HepG2 (cell line): ENCODE data around the gene ITGAE. TPM values are rescaled to one million over a fixed set of nuclear protein-coding genes. Genes with fewer than 3 reads are reported as not detected.

Experiments
- ATF4 ChIP-seq, 2 experiments: fragments of 450-650 bp in 1 of 2; sonication (generic) in 1 of 2; formaldehyde crosslinking; IDR thresholded peaks; 2 replicates each; pipeline versions ENCODE4 v1.5.0 to v1.8.0; 2020 to 2022; ENCODE audit warnings: mild to moderate bottlenecking in 1 of 2, missing genetic modification reagents in 1 of 2
- E2F1 ChIP-seq: sonication (generic); formaldehyde crosslinking; IDR thresholded peaks from 2 replicates; pipeline ENCODE4 v1.5.0; 2020; ENCODE audit warnings: missing genetic modification reagents
- ELF1 ChIP-seq: sonication (generic); formaldehyde crosslinking; IDR thresholded peaks from 2 replicates; pipeline ENCODE4 v1.4.0; 2020; ENCODE audit warnings: missing genetic modification reagents
- FOXM1 ChIP-seq: sonication (generic); formaldehyde crosslinking; IDR thresholded peaks from 2 replicates; pipeline ENCODE4 v1.5.0; 2020; ENCODE audit warnings: missing genetic modification reagents
- NAIF1 ChIP-seq: sonication (generic); formaldehyde crosslinking; IDR thresholded peaks from 2 replicates; pipeline ENCODE4 v1.5.0; 2020; ENCODE audit warnings: mild to moderate bottlenecking, missing genetic modification reagents, borderline replicate concordance
- NFE2L2 ChIP-seq: fragments of 150-350 bp; IDR thresholded peaks from 2 replicates; pipeline ENCODE4 v1.6.1; 2014; ENCODE audit warnings: low read length
- PHF5A ChIP-seq: IDR thresholded peaks from one replicate; pipeline ENCODE4 v1.6.1; 2018; ENCODE audit warnings: low read depth, missing genetic modification reagents; ENCODE audit not compliant: unreplicated experiment
- POGK ChIP-seq: sonication (generic); formaldehyde crosslinking; conservative IDR thresholded peaks from 2 replicates; pipeline ENCODE4 v1.8.0; 2022; ENCODE audit warnings: mild to moderate bottlenecking, moderate library complexity, missing genetic modification reagents
- PRMT3 ChIP-seq: sonication (generic); formaldehyde crosslinking; IDR thresholded peaks from 2 replicates; pipeline ENCODE4 v1.8.1; 2022; ENCODE audit warnings: low read depth, mild to moderate bottlenecking, moderate library complexity, missing genetic modification reagents, borderline replicate concordance
- SIN3B ChIP-seq: fragments of 150-350 bp; IDR thresholded peaks from 2 replicates; pipeline ENCODE4 v1.6.1; 2014; ENCODE audit warnings: low read length
- SIX1 ChIP-seq: sonication (generic); formaldehyde crosslinking; IDR thresholded peaks from 2 replicates; pipeline ENCODE4 v1.4.0; 2020; ENCODE audit warnings: missing genetic modification reagents, borderline replicate concordance
- SP140L ChIP-seq: sonication (generic); formaldehyde crosslinking; IDR thresholded peaks from 2 replicates; pipeline ENCODE4 v1.4.0; 2020; ENCODE audit warnings: missing genetic modification reagents, borderline replicate concordance
- TBL1XR1 ChIP-seq: fragments of 150-350 bp; IDR thresholded peaks from 2 replicates; pipeline ENCODE4 v1.6.1; 2014; ENCODE audit warnings: borderline replicate concordance, low read length; ENCODE audit not compliant: partially characterized antibody
- TBX2 ChIP-seq: sonication (generic); formaldehyde crosslinking; IDR thresholded peaks from 2 replicates; pipeline ENCODE4 v1.5.0; 2020; ENCODE audit warnings: missing genetic modification reagents, mild to moderate bottlenecking, borderline replicate concordance
- THAP11 ChIP-seq: IDR thresholded peaks from 2 replicates; pipeline ENCODE4 v1.6.1; 2016; ENCODE audit warnings: missing biosample characterization, missing genetic modification reagents
- ZBTB49 ChIP-seq: sonication (generic); formaldehyde crosslinking; IDR thresholded peaks from 2 replicates; pipeline ENCODE4 v1.4.0; 2020; ENCODE audit warnings: missing genetic modification reagents, borderline replicate concordance
- ZFP1 ChIP-seq: IDR thresholded peaks from 2 replicates; pipeline ENCODE4 v1.6.1; 2016
- ZNF101 ChIP-seq: sonication (generic); formaldehyde crosslinking; IDR thresholded peaks from 2 replicates; pipeline ENCODE4 v1.4.0; 2020; ENCODE audit warnings: mild to moderate bottlenecking, low read depth, missing genetic modification reagents, borderline replicate concordance
- ZNF12 ChIP-seq: sonication (generic); formaldehyde crosslinking; IDR thresholded peaks from 2 replicates; pipeline ENCODE4 v1.5.0; 2020; ENCODE audit warnings: missing genetic modification reagents
- ZNF143 ChIP-seq: sonication (generic); formaldehyde crosslinking; IDR thresholded peaks from 2 replicates; pipeline ENCODE4 v1.4.0; 2020; ENCODE audit warnings: missing genetic modification reagents
- ZNF501 ChIP-seq: sonication (generic); formaldehyde crosslinking; IDR thresholded peaks from 2 replicates; pipeline ENCODE4 v1.5.1; 2020; ENCODE audit warnings: mild to moderate bottlenecking, moderate library complexity, missing genetic modification reagents
- ZNF510 ChIP-seq: sonication (generic); formaldehyde crosslinking; IDR thresholded peaks from 2 replicates; pipeline ENCODE4 v1.4.0; 2020; ENCODE audit warnings: low read depth, mild to moderate bottlenecking, missing genetic modification reagents
- ZNF724P ChIP-seq: sonication (generic); formaldehyde crosslinking; IDR thresholded peaks from 2 replicates; pipeline ENCODE4 v1.8.0; 2022; ENCODE audit warnings: missing genetic modification reagents, borderline replicate concordance
- ZNF879 ChIP-seq: sonication (generic); formaldehyde crosslinking; IDR thresholded peaks from 2 replicates; pipeline ENCODE4 v1.8.1; 2023; ENCODE audit warnings: missing genetic modification reagents
- polyA plus RNA-seq, 8 experiments: library from polyadenylated mRNA; depleted of rRNA in 3 of 8; stranded (reverse) in 7 of 8; unstranded in 1 of 8; fragments of >200 nt; fragmentation: Illumina TruSeq in 4 of 8; extraction: Trizol in 4 of 8; gene quantifications; 2 replicates each; pipeline versions ENCODE4 v1.2.1 to v1.2.3, GENCODE V29; 2011 to 2016; ENCODE audit warnings: low read depth in 4 of 8, missing spikeins in 1 of 8, mixed read lengths in 1 of 8; ENCODE audit not compliant: insufficient read depth in 1 of 8
- total RNA-seq, 5 experiments: library from RNA; depleted of rRNA; stranded (reverse); fragments of >200 nt; fragmentation: Illumina TruSeq; extraction: Trizol; gene quantifications; 2 replicates each; pipeline ENCODE4 v1.2.3, GENCODE V29; 2016; ENCODE audit warnings: low read depth in 1 of 5

ITGAE gene
- total and polyA plus RNA-seq, 2 of the 13 experiments (the other 11 are each of a cell fraction or from before 2014, with no cell fraction given) = 42.3 to 49.0 TPM

GRCh38 chr17:3802461-3803307, 1.7 kb upstream of the ITGAE start (continued):
- TF ChIP-seq POGK (CRISPR knock-in tag) = peak; percentile 54; the same call in 1 of the 2 replicates
- TF ChIP-seq FOXM1 = no peak
- TF ChIP-seq ZNF101 = no peak
- peak; percentile 23; the same call in 1 of the 2 replicates for TF ChIP-seq ZNF12
- no peak for TF ChIP-seq NFE2L2
- peak; percentile 86; the same call in 1 of the 2 replicates for TF ChIP-seq PRMT3 (CRISPR knock-in tag)
- TF ChIP-seq ELF1 (CRISPR knock-in tag) = peak; percentile 61
- no peak for TF ChIP-seq NAIF1 (CRISPR knock-in tag)
- peak; percentile 94 for TF ChIP-seq ZNF501
- TF ChIP-seq ZFP1 (CRISPR knock-in tag) = peak; percentile 94
- TF ChIP-seq THAP11 (CRISPR knock-in tag) = peak; percentile 82
- peak in 1 of 2 experiments; percentile 69; a peak in 1 of 4 replicates for TF ChIP-seq ATF4 (CRISPR knock-in tag; IDR thresholded peaks at IDR 0.05)
- TF ChIP-seq SIX1 (CRISPR knock-in tag) = peak; percentile 60; the same call in 1 of the 2 replicates
- TF ChIP-seq ZNF879 (CRISPR knock-in tag) = no peak
- no peak for TF ChIP-seq ZBTB49 (CRISPR knock-in tag)
- TF ChIP-seq ZNF143 = no peak
- TF ChIP-seq TBX2 = peak; percentile 92; the same call in 1 of the 2 replicates
- 0 out of 2 replicates have a peak, but pooled peaks have one; percentile 3 for TF ChIP-seq ZNF724P (CRISPR knock-in tag)
- TF ChIP-seq SP140L = 0 out of 2 replicates have a peak, but pooled peaks have one; percentile 56
- no peak for TF ChIP-seq SIN3B
- no peak for TF ChIP-seq PHF5A (CRISPR knock-in tag)
- peak; percentile 95 for TF ChIP-seq TBL1XR1
- TF ChIP-seq E2F1 (CRISPR knock-in tag) = no peak
- no peak for TF ChIP-seq ZNF510 (CRISPR knock-in tag)
